SK-N-SH (cell line): Measurements from ENCODE around the gene RHOXF2. TPM values are rescaled to one million over a fixed set of nuclear protein-coding genes. Genes with fewer than 3 reads are reported as not detected.

Experiments used
- CTCF ChIA-PET: fragments of 300-600, 350-600 bp; formaldehyde crosslinking; extraction: SDS; loops from one replicate; lab custom pipeline; 2021; lab: Yijun Ruan, JAX
- POLR2A ChIA-PET: fragments of 350-600 bp; sonication (Branson Sonifier 250); formaldehyde crosslinking; extraction: SDS; loops from one replicate; lab custom pipeline; 2020; ENCODE audit warnings: antibody characterized with exemption, inconsistent platforms; lab: Yijun Ruan, JAX
- DNase-seq: peaks from one replicate; pipeline ENCODE4 v3.0.0; 2012
- H2AFZ ChIP-seq: fragments of 200-600 bp; sonication (generic); 2 replicates; pipeline ENCODE4 v1.8.1; 2016; ENCODE audit warnings: antibody characterized with exemption, mild to moderate bottlenecking, low read depth
- H3F3A ChIP-seq: fragments of 200-600 bp; sonication (generic); replicated peaks from 2 replicates; pipeline ENCODE3; 2016; ENCODE audit warnings: antibody characterized with exemption, mild to moderate bottlenecking; ENCODE audit not compliant: insufficient read depth
- H3K27ac ChIP-seq, 2 experiments: fragments of 200-500 bp in 1 of 2; fragments of 200-600 bp in 1 of 2; sonication (Bioruptor generic) in 1 of 2; sonication (generic), shearing (Covaris generic) in 1 of 2; 2 replicates each; pipeline versions ENCODE4 v1.5.1 to v1.6.1; 2014 to 2016; ENCODE audit warnings: low read depth in 2 of 2, inconsistent platforms in 1 of 2, low read length in 1 of 2, mild to moderate bottlenecking in 1 of 2, mixed read lengths in 1 of 2
- H3K27me3 ChIP-seq: fragments of 200-600 bp; sonication (generic), shearing (Covaris generic); 2 replicates; pipeline ENCODE4 v1.6.1; 2016; ENCODE audit warnings: mixed run types; ENCODE audit not compliant: insufficient read depth
- H3K36me3 ChIP-seq, 2 experiments: fragments of 200-500 bp in 1 of 2; fragments of 200-600 bp in 1 of 2; sonication (Bioruptor generic) in 1 of 2; sonication (generic) in 1 of 2; replicated peaks in 1 of 2; 2 replicates each; pipeline versions ENCODE3 to v1.5.1; 2014 to 2016; ENCODE audit warnings: low read length in 1 of 2, mild to moderate bottlenecking in 1 of 2; ENCODE audit not compliant: insufficient read depth in 2 of 2, control insufficient read depth in 1 of 2
- H3K4me1 ChIP-seq, 2 experiments: fragments of 200-500 bp in 1 of 2; fragments of 200-600 bp in 1 of 2; sonication (Bioruptor generic) in 1 of 2; sonication (generic), shearing (Covaris generic) in 1 of 2; 2 replicates each; pipeline versions ENCODE4 v1.5.1 to v1.6.1; 2014 to 2016; ENCODE audit warnings: low read depth in 1 of 2, low read length in 1 of 2, mixed run types in 1 of 2; ENCODE audit not compliant: insufficient read depth in 2 of 2, control insufficient read depth in 1 of 2
- H3K4me2 ChIP-seq: fragments of 200-600 bp; sonication (generic), shearing (Covaris generic); 2 replicates; pipeline ENCODE4 v1.6.1; 2017; ENCODE audit warnings: mixed run types
- H3K4me3 ChIP-seq, 2 experiments: fragments of 200-500 bp in 1 of 2; fragments of 200-600 bp in 1 of 2; sonication (Bioruptor generic) in 1 of 2; sonication (generic), shearing (Covaris generic) in 1 of 2; 2 replicates each; pipeline versions ENCODE4 v1.5.1 to v1.8.1; 2014 to 2016; ENCODE audit warnings: low read depth in 2 of 2, inconsistent platforms in 1 of 2, low read length in 1 of 2, mild to moderate bottlenecking in 1 of 2, mixed read lengths in 1 of 2, moderate library complexity in 1 of 2
- H3K79me2 ChIP-seq: fragments of 200-600 bp; sonication (generic); 2 replicates; pipeline ENCODE4 v1.8.1; 2017; ENCODE audit warnings: mild to moderate bottlenecking; ENCODE audit not compliant: insufficient read depth
- H3K9ac ChIP-seq: fragments of 200-600 bp; sonication (generic); 2 replicates; pipeline ENCODE4 v1.6.1; 2017; ENCODE audit warnings: mixed run types
- H3K9me2 ChIP-seq: fragments of 200-600 bp; sonication (generic); 2 replicates; pipeline ENCODE4 v1.6.1; 2017; ENCODE audit warnings: mixed run types
- H3K9me3 ChIP-seq: fragments of 200-600 bp; sonication (generic); 2 replicates; pipeline ENCODE4 v1.6.1; 2017; ENCODE audit warnings: mixed run types, mild to moderate bottlenecking, moderate library complexity
- H4K20me1 ChIP-seq: fragments of 200-600 bp; sonication (generic); 2 replicates; pipeline ENCODE4 v1.6.1; 2017; ENCODE audit warnings: mild to moderate bottlenecking, mixed run types; ENCODE audit not compliant: insufficient read depth
- EP300 ChIP-seq, 2 experiments: IDR thresholded peaks; 2 replicates each; pipeline versions ENCODE4 v1.4.0 to v1.6.1; 2012; ENCODE audit warnings: borderline replicate concordance in 1 of 2, low read depth in 1 of 2, low read length in 1 of 2
- EZH2phosphoT487 ChIP-seq: fragments of 200-600 bp; sonication (generic); IDR thresholded peaks from 2 replicates; pipeline ENCODE4 v1.6.1; 2017; ENCODE audit warnings: low read depth, mixed run types, mild to moderate bottlenecking, antibody characterized with exemption, moderate library complexity, borderline replicate concordance
- GABPA ChIP-seq: IDR thresholded peaks from 2 replicates; pipeline ENCODE4 v1.4.0; 2012; ENCODE audit warnings: low read depth, mild to moderate bottlenecking
- GATA2 ChIP-seq: sonication (generic); formaldehyde crosslinking; IDR thresholded peaks from 2 replicates; pipeline ENCODE4 v1.5.0; 2020; ENCODE audit warnings: mild to moderate bottlenecking, missing genetic modification reagents
- MXI1 ChIP-seq: IDR thresholded peaks from 2 replicates; pipeline ENCODE4 v1.6.1; 2012; ENCODE audit warnings: mild to moderate bottlenecking, low read depth, low read length, improper control_type of control experiment
- NFIC ChIP-seq: IDR thresholded peaks from 2 replicates; pipeline ENCODE4 v1.4.0; 2012; ENCODE audit warnings: borderline replicate concordance
- NRF1 ChIP-seq: IDR thresholded peaks from 2 replicates; pipeline ENCODE4 v1.6.1; 2012; ENCODE audit warnings: low read depth, mild to moderate bottlenecking, low read length
- RXRA ChIP-seq: IDR thresholded peaks from 2 replicates; pipeline ENCODE4 v1.4.0; 2012; ENCODE audit warnings: low read depth, mild to moderate bottlenecking, borderline replicate concordance
- WGBS: methylation state at CpG from one replicate; pipeline ENCODE4 v1.1.6; 2017; ENCODE audit warnings: low lambda C conversion rate; 5-methylcytosine and 5-hydroxymethylcytosine counted together
- polyA plus RNA-seq, 3 experiments: library from polyadenylated mRNA; depleted of rRNA; stranded (reverse); fragments of >200 nt; gene quantifications; 2 replicates each; pipeline ENCODE4 v1.2.3, GENCODE V29; 2012
- TF ChIP-seq, protein P1 (sequence below): IDR thresholded peaks from 2 replicates; pipeline ENCODE4 v1.6.1; 2012; ENCODE audit warnings: mild to moderate bottlenecking, low read depth, low read length, moderate library complexity
- TF ChIP-seq, protein P2 (sequence below): IDR thresholded peaks from 2 replicates; pipeline ENCODE4 v1.4.0; 2012; ENCODE audit warnings: low read depth
- TF ChIP-seq, protein P3 (sequence below): IDR thresholded peaks from 2 replicates; pipeline ENCODE4; 2012
- TF ChIP-seq, protein P4 (sequence below): fragments of 150-350 bp; IDR thresholded peaks from 2 replicates; pipeline ENCODE4 v1.6.1; 2017; ENCODE audit warnings: antibody characterized with exemption, low read length, low read depth, borderline replicate concordance

Gene RHOXF2
- polyA plus RNA-seq, 1 of the 3 experiments (the other 2 are of a cell fraction) = not detected

DNA sequence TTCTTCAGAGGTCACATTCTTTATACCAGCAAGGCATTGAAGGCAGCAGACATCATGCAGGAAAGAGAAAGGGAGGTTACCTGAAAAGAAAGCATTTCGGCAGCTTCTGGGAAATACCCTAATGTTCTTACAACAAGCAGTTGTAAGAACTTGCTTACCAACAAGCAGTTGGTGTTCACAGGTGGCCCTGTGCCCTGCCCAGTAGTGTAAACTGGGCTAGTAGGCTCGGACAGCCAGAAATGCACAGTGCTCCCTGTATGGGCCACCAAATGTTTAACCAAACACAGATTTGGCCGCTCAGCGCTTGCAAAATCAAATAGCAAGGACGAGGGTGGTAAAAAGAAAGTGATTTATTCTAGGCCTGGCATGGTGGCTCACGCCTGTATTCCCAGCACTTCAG is 22.3 kb upstream of the RHOXF2 start:
- Histone ChIP-seq H3K4me1 (no peaks in the 10 kb centered on the region), H3K27ac (no peak overlapping the region), H3K79me2 (no peaks in the 10 kb centered on the region), H3K9ac (no peak overlapping the region), H3F3A (no peaks in the 10 kb centered on the region), H2AFZ (no peak overlapping the region), H3K9me2 (no peaks in the 10 kb centered on the region), H4K20me1 (no peaks in the 10 kb centered on the region), H3K4me2 (no peak overlapping the region), H3K4me3 (no peak overlapping the region), H3K9me3 (no peaks in the 10 kb centered on the region), H3K27me3 (no peaks in the 10 kb centered on the region; the same call in 1 of the 2 replicates), H3K36me3 (no peaks in the 10 kb centered on the region)
- 23% methylated on average over 6 of the region's 6 CpGs for WGBS
- no peak for DNase-seq
- ChIA-PET CTCF (no interaction called here), POLR2A (no interaction called here)
- no peak for TF ChIP-seq RXRA
- TF ChIP-seq, protein P1, sequence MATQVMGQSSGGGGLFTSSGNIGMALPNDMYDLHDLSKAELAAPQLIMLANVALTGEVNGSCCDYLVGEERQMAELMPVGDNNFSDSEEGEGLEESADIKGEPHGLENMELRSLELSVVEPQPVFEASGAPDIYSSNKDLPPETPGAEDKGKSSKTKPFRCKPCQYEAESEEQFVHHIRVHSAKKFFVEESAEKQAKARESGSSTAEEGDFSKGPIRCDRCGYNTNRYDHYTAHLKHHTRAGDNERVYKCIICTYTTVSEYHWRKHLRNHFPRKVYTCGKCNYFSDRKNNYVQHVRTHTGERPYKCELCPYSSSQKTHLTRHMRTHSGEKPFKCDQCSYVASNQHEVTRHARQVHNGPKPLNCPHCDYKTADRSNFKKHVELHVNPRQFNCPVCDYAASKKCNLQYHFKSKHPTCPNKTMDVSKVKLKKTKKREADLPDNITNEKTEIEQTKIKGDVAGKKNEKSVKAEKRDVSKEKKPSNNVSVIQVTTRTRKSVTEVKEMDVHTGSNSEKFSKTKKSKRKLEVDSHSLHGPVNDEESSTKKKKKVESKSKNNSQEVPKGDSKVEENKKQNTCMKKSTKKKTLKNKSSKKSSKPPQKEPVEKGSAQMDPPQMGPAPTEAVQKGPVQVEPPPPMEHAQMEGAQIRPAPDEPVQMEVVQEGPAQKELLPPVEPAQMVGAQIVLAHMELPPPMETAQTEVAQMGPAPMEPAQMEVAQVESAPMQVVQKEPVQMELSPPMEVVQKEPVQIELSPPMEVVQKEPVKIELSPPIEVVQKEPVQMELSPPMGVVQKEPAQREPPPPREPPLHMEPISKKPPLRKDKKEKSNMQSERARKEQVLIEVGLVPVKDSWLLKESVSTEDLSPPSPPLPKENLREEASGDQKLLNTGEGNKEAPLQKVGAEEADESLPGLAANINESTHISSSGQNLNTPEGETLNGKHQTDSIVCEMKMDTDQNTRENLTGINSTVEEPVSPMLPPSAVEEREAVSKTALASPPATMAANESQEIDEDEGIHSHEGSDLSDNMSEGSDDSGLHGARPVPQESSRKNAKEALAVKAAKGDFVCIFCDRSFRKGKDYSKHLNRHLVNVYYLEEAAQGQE = no peak
- no peak for TF ChIP-seq MXI1
- TF ChIP-seq EP300 (IDR thresholded peaks at IDR 0.05; ENCODE audit: borderline replicate concordance in 1 of 2, low read depth in 1 of 2, low read length in 1 of 2) = no peak
- no peak for TF ChIP-seq NRF1
- TF ChIP-seq GATA2 (CRISPR knock-in tag) = no peak
- TF ChIP-seq, protein P2, sequence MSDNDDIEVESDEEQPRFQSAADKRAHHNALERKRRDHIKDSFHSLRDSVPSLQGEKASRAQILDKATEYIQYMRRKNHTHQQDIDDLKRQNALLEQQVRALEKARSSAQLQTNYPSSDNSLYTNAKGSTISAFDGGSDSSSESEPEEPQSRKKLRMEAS = no peak
- TF ChIP-seq, protein P3, sequence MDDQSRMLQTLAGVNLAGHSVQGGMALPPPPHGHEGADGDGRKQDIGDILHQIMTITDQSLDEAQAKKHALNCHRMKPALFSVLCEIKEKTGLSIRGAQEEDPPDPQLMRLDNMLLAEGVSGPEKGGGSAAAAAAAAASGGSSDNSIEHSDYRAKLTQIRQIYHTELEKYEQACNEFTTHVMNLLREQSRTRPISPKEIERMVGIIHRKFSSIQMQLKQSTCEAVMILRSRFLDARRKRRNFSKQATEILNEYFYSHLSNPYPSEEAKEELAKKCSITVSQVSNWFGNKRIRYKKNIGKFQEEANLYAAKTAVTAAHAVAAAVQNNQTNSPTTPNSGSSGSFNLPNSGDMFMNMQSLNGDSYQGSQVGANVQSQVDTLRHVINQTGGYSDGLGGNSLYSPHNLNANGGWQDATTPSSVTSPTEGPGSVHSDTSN = no peak
- no peak for TF ChIP-seq EZH2phosphoT487
- TF ChIP-seq, protein P4, sequence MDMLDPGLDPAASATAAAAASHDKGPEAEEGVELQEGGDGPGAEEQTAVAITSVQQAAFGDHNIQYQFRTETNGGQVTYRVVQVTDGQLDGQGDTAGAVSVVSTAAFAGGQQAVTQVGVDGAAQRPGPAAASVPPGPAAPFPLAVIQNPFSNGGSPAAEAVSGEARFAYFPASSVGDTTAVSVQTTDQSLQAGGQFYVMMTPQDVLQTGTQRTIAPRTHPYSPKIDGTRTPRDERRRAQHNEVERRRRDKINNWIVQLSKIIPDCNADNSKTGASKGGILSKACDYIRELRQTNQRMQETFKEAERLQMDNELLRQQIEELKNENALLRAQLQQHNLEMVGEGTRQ = no peak
- no peak for TF ChIP-seq NFIC
- TF ChIP-seq GABPA = no peak
